SK-N-SH (cell line): ENCODE results near the gene BAIAP2.

Experiments used
- ELF1 ChIP-seq: IDR thresholded peaks from 2 replicates; pipeline ENCODE4 v1.4.0; 2012
- GABPA ChIP-seq: IDR thresholded peaks from 2 replicates; pipeline ENCODE4 v1.4.0; 2012; ENCODE audit warnings: low read depth, mild to moderate bottlenecking
- GATA2 ChIP-seq: sonication (generic); formaldehyde crosslinking; IDR thresholded peaks from 2 replicates; pipeline ENCODE4 v1.5.0; 2020; ENCODE audit warnings: mild to moderate bottlenecking, missing genetic modification reagents
- MEF2A ChIP-seq: IDR thresholded peaks from 2 replicates; pipeline ENCODE4 v1.4.0; 2012; ENCODE audit warnings: low read depth, borderline replicate concordance
- POLR2AphosphoS5 ChIP-seq: IDR thresholded peaks from 2 replicates; pipeline ENCODE4 v1.6.1; 2012; ENCODE audit warnings: low read depth, low read length
- REST ChIP-seq: IDR thresholded peaks from 2 replicates; pipeline ENCODE4 v1.6.1; 2012; ENCODE audit warnings: mild to moderate bottlenecking, low read depth, low read length, moderate library complexity
- SIN3A ChIP-seq: IDR thresholded peaks from 2 replicates; pipeline ENCODE4 v1.6.1; 2012; ENCODE audit warnings: low read depth, mild to moderate bottlenecking, low read length, moderate library complexity, borderline replicate concordance
- SMC3 ChIP-seq: IDR thresholded peaks from 2 replicates; pipeline ENCODE4 v1.6.1; 2012; ENCODE audit warnings: low read depth, low read length, improper control_type of control experiment
- TAF1 ChIP-seq: IDR thresholded peaks from 2 replicates; pipeline ENCODE4 v1.6.1; 2012; ENCODE audit warnings: low read depth, mild to moderate bottlenecking, low read length, moderate library complexity, borderline replicate concordance
- TEAD4 ChIP-seq: IDR thresholded peaks from 2 replicates; pipeline ENCODE4 v1.4.0; 2012; ENCODE audit warnings: mild to moderate bottlenecking, borderline replicate concordance; ENCODE audit not compliant: insufficient read depth
- USF2 ChIP-seq: fragments of 150-350 bp; IDR thresholded peaks from 2 replicates; pipeline ENCODE4 v1.6.1; 2017; ENCODE audit warnings: antibody characterized with exemption, low read length, low read depth, borderline replicate concordance
- YY1 ChIP-seq: IDR thresholded peaks from 2 replicates; pipeline ENCODE4 v1.4.0; 2012; ENCODE audit warnings: low read depth, mild to moderate bottlenecking
- TF ChIP-seq, protein P1 (sequence below): IDR thresholded peaks from 2 replicates; pipeline ENCODE4 v1.4.0; 2012; ENCODE audit warnings: low read depth, borderline replicate concordance
- TF ChIP-seq, protein P2 (sequence below): fragments of 200-600 bp; sonication (generic); IDR thresholded peaks from 2 replicates; pipeline ENCODE4 v1.6.1; 2017; ENCODE audit warnings: antibody characterized with exemption, mild to moderate bottlenecking, moderate library complexity

- TF ChIP-seq POLR2AphosphoS5 (no peak), USF2 (no peak), MEF2A (no peak), GATA2 (CRISPR knock-in tag) (no peak), SMC3 (no peak), YY1 (no peak), GABPA (no peak), SIN3A (no peak), TAF1 (no peak), ELF1 (no peak), TEAD4 (no peak), REST (no peak)
- TF ChIP-seq, protein P1, sequence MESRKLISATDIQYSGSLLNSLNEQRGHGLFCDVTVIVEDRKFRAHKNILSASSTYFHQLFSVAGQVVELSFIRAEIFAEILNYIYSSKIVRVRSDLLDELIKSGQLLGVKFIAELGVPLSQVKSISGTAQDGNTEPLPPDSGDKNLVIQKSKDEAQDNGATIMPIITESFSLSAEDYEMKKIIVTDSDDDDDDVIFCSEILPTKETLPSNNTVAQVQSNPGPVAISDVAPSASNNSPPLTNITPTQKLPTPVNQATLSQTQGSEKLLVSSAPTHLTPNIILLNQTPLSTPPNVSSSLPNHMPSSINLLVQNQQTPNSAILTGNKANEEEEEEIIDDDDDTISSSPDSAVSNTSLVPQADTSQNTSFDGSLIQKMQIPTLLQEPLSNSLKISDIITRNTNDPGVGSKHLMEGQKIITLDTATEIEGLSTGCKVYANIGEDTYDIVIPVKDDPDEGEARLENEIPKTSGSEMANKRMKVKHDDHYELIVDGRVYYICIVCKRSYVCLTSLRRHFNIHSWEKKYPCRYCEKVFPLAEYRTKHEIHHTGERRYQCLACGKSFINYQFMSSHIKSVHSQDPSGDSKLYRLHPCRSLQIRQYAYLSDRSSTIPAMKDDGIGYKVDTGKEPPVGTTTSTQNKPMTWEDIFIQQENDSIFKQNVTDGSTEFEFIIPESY: no peak
- TF ChIP-seq, protein P2, sequence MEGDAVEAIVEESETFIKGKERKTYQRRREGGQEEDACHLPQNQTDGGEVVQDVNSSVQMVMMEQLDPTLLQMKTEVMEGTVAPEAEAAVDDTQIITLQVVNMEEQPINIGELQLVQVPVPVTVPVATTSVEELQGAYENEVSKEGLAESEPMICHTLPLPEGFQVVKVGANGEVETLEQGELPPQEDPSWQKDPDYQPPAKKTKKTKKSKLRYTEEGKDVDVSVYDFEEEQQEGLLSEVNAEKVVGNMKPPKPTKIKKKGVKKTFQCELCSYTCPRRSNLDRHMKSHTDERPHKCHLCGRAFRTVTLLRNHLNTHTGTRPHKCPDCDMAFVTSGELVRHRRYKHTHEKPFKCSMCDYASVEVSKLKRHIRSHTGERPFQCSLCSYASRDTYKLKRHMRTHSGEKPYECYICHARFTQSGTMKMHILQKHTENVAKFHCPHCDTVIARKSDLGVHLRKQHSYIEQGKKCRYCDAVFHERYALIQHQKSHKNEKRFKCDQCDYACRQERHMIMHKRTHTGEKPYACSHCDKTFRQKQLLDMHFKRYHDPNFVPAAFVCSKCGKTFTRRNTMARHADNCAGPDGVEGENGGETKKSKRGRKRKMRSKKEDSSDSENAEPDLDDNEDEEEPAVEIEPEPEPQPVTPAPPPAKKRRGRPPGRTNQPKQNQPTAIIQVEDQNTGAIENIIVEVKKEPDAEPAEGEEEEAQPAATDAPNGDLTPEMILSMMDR: no peak
These were observed 11.9 kb downstream of the BAIAP2 start for GRCh38 chr17:81046770-81047359.
